Mucosa of descending colon (tissue), 3 donors: ENCODE data around the gene TRMT1. TPM values are rescaled to one million over a fixed set of nuclear protein-coding genes. Genes with fewer than 3 reads are reported as not detected.

Experiments
- ATAC-seq: fragments of 200-7000 bp; cut with Tn5 transposase; one replicate; pipeline ENCODE4 v1.9.1; 2020; ENCODE audit warnings: mild to moderate bottlenecking, moderate library complexity
- DNase-seq, 3 donors: peaks; one replicate each; pipeline ENCODE4 v3.0.0-alpha.2; 2020
- H3K36me3 ChIP-seq: fragments of 200-600 bp; one replicate; pipeline ENCODE4 v1.8.0; 2021; ENCODE audit warnings: low read depth, mild to moderate bottlenecking
- H3K4me1 ChIP-seq: fragments of 200-600 bp; one replicate; pipeline ENCODE4 v1.8.0; 2021; ENCODE audit warnings: low read depth, mild to moderate bottlenecking
- H3K4me3 ChIP-seq: fragments of 200-600 bp; one replicate; pipeline ENCODE4 v1.8.0; 2021; ENCODE audit warnings: mild to moderate bottlenecking
- H3K9me3 ChIP-seq: fragments of 200-600 bp; one replicate; pipeline ENCODE4 v1.8.0; 2021; ENCODE audit warnings: mild to moderate bottlenecking
- CTCF ChIP-seq: fragments of 200-600 bp; IDR thresholded peaks from one replicate; pipeline ENCODE4 v1.8.0; 2022; ENCODE audit warnings: antibody characterized with exemption, mild to moderate bottlenecking
- intact Hi-C, 2 donors: fragments of 100-400 bp; cut with DNase I in 1 of 2; cut with micrococcal nuclease in 1 of 2; formaldehyde crosslinking; loops; one replicate each; pipeline versions ENCODE4 v1.11.0 to v1.11.1; 2022; cut with DNase I, micrococcal nuclease
- total RNA-seq, 3 donors: library from RNA; stranded (reverse); fragmentation: NEBNext Ultra II Directional in 2 of 3; extraction: Animal tissue kit (Norgen Biotek cat#: 25700) in 2 of 3; gene quantifications; one replicate each; pipeline versions ENCODE4 v1.2.1 to v1.2.4, GENCODE V29; 2021 to 2023
- donor health status: DM: no; HTN: no; CAD: no; lungs with moderate emphysema.
- donor health status: DM: no; HTN: no; CAD: no.
- donor health status: DM: no; HTN: yes; CAD: no.

TRMT1 gene
- total RNA-seq, 3 donors from 2014 or later, result 26.6 to 37.9 (median 30.0) TPM

- ATAC-seq, result no peak
- intact Hi-C loops, result no loop called here
- H3K4me3 ChIP-seq, result no peak overlapping the region
- peaks cover 5% of the 10 kb centered on the region for H3K4me1 ChIP-seq
- H3K36me3 ChIP-seq, result no peaks in the 10 kb centered on the region
- no peak for TF ChIP-seq CTCF
- no peak for DNase-seq
- H3K9me3 ChIP-seq, result no peaks in the 10 kb centered on the region
Measured at GRCh38 chr19:13139633-13140311, 23.2 kb upstream of the TRMT1 start.

GRCh38 chr19:13138916-13139198 is 22.3 kb upstream of the TRMT1 start:
- H3K36me3 ChIP-seq, result no peaks in the 10 kb centered on the region

GRCh38 chr19:13138171-13138915 is 21.8 kb upstream of the TRMT1 start:
- Histone ChIP-seq H3K4me3 (no peak overlapping the region), H3K9me3 (no peaks in the 10 kb centered on the region), H3K4me1 (peaks cover 5% of the 10 kb centered on the region), H3K36me3 (no peaks in the 10 kb centered on the region)
- TF ChIP-seq CTCF, result no peak
- intact Hi-C loops, result no loop called here
- ATAC-seq, result no peak
- no peak for DNase-seq

More at GRCh38 chr19:13138916-13139198, 22.3 kb upstream of the TRMT1 start:
- Histone ChIP-seq H3K4me3 (no peak overlapping the region), H3K9me3 (no peaks in the 10 kb centered on the region), H3K4me1 (peaks cover 5% of the 10 kb centered on the region)
- no peak for TF ChIP-seq CTCF
- intact Hi-C loops, result no loop called here
- ATAC-seq, result no peak
- no peak for DNase-seq

- H3K4me1 ChIP-seq, result peaks cover 5% of the 10 kb centered on the region
- H3K4me3 ChIP-seq, result no peak overlapping the region
- DNase-seq, result no peak
- ATAC-seq, result no peak
- H3K36me3 ChIP-seq, result no peaks in the 10 kb centered on the region
- no peak for TF ChIP-seq CTCF
- H3K9me3 ChIP-seq, result no peaks in the 10 kb centered on the region
- intact Hi-C loops, result no loop called here
Measured at GRCh38 chr19:13137290-13137794, 20.8 kb upstream of the TRMT1 start.

- Histone ChIP-seq H3K9me3 (no peaks in the 10 kb centered on the region), H3K4me3 (no peak overlapping the region), H3K36me3 (no peaks in the 10 kb centered on the region), H3K4me1 (no peaks in the 10 kb centered on the region)
- TF ChIP-seq CTCF, result no peak
- DNase-seq (no peak), ATAC-seq (no peak)
- intact Hi-C loops, result no loop called here
Measured at GRCh38 chr19:13135068-13136062, 18.8 kb upstream of the TRMT1 start.
